GM21526 (cell line): ENCODE data around the gene CCDC73.
"Not testable (repeated sequence)": the region's sequence is repeated elsewhere in the genome, so short reads cannot be mapped to it uniquely, and the experiment has no call there.

ENCODE experiments used
- ATAC-seq: cut with Tn5 transposase; IDR thresholded peaks from one replicate; pipeline ENCODE4 v1.9.1; 2021; ENCODE audit warnings: moderate library complexity; ENCODE audit not compliant: unreplicated experiment, low FRiP score

Gene CCDC73

DNA sequence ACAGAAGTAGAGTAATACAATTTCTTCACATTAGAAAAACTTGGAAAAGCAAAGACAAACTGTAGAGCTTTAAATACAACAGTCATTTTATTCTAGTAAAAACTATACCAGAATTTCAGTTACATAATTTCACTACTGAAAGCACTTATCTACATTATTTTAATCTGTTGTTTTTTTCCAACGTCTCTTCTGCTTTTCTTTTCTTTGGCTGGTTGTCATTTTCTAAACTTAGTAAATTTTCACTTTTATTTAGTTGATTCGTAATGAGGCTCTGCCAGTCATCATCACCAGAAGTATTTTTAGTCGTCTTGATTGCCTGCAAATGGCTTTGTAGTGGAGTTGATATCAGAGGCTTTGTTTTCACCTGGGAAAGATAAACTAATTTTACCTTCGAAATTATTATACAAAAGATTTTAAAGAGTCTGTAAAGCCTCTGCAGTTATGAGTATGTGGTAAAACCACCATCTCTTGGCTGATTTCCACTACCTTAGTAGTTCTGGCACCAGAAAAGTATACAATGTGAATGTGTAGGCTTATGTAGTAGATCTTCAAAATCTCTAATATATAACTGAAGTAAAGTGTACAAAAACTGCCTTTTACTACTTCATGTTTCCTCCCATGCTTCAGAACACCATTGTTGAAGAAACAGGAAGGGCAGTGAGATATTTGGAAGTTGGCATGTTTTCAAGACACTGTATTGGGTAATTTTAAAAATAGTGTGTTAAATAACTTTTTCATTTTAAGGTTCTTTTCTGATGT lies 191.6 kb downstream of the CCDC73 start:
- ATAC-seq = no peak

DNA sequence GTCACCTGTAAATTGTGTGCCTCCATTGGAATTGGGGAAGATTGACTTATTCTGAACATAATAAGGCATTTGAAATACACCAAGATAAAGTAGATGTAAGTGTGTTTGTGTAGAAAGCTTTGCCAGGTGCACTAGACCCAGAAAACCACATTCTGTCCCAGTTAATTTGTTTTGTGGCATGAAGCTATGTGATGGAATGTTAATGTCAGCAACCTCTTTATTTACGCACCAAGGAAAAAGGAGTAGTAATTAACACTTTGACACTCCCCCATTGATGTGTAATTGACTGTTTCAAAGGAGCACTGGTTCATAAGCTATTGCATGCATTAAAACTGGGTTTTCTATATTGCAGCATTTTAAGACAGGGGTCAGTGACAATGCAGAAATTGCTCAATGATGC lies 196.5 kb downstream of the CCDC73 start:
- no peak for ATAC-seq

DNA sequence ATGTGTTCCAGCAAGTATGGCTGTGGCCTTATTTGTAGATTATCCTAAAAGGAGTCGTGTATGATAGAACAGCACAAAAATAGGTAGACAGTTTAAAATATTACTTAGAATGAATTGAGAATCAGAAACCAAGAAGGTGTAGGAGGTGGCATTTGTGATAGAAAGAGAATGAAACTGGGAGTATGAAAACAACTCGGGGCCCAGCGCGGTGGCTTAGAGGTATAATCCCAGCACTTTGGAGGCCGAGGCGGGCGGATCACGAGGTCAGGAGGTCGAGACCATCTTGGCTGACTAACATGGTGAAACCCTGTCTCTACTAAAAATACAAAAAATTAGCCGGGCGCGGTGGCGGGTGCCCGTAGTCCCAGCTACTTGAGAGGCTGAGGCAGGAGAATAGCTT lies 198.3 kb downstream of the CCDC73 start:
- not testable (repeated sequence) for ATAC-seq

DNA sequence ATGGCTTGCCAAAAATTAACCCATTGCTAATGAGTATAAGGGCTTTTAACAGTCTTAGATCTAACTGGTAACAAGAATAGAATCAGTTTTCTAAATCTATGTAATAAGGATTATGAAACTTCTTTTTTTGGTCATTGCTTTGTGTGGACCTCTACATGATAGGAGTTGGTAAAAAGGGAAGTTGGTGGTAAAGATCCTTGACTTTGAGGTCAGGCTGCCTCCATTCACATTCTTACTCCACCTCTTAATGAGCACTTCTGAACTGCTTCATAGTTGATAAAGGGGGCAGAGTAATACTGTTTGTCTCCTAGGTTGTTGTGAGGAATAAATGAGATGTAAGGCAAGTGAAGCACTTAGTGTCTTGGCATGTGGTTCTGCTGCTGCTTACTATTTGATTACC lies 200.2 kb downstream of the CCDC73 start:
- ATAC-seq = no peak

DNA sequence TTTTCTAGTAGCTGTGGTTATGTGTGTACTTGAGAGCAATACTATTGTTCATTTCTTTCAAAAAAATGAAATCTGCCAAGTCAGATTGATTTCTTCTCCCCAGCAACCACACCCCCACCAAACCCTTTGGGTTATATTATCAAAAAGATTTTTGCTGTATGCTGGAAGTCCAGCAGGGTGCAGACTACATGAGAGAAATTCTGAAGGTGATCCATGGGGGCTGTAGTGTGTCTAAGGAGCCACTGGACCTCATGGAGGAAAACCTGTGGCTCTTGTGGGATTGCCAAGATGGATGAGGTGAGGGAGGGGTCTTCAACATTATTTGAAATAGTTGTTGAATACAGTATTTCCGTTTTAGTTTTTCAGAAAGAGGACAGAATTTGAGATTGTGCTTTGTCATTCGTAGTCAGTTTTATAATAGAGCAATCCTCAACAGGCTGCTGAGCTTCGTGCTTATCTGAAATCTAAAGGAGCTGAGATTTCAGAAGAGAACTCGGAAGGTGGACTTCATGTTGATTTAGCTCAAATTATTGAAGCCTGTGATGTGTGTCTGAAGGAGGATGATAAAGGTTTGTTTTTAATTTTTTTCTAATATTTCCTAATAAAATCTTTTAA lies 207.8 kb downstream of the CCDC73 start:
- ATAC-seq = no peak

DNA sequence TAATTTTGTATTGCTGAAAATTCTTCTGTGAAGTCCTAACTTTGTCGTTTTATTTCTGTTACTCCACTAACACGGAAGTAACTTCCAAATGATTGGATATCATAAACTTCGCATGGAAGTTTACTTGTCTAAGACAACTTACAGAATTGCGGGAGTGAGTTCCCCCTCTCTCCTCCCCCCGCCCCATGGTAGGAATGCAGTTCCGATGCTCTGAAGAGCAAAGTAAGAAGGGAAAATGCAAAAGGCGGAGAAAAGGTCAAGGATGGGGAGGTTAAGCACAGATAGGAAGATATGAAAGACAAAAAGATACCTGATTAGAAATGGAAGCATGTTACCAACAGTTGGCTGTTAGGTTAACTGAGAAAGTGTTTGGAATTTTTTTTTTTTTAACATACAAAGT lies 209.5 kb downstream of the CCDC73 start:
- ATAC-seq = no peak

DNA sequence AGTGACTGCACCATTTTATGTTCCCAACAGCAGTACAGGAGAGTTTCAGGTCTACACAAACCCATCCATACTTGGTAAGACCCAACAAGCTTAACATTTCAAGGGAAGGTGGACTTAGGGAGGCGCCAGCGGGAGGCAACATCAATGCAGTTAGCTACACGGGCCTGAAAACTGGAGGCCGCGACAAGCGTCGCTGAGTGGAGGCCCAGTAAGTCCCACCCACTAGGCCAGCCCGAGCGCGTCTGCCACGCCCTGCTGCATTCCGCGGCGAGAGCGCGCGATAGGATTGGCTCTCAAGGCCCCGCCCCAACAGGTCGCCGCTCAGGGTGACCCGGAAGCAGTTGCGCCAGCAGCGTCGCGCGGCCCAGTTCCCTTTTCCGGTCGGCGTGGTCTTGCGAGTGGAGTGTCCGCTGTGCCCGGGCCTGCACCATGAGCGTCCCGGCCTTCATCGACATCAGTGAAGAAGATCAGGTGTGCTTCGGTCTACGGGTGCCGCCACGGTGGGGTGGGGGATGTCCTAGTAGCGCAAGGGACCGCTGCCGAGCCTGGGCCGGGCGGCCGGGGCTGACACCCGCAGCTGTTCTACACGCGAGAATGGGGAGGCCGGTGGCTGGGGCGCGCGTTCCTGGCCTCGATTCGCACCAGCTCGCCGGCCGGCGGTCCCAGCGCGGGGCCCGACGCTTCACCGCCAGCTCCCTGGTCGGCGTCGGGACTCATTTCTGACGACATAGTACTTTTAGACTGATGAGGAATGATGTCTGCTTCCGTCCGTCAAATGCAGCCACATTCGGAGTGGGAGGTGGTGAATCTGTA lies 210.8 kb downstream of the CCDC73 start, which contains the start of gene EIF3M:
EIF3M (plus strand) TSS at position 373 of the 813 bp plus-strand sequence; CDS start at position 430, 57 bp downstream.
- peak; percentile 95 for ATAC-seq

DNA sequence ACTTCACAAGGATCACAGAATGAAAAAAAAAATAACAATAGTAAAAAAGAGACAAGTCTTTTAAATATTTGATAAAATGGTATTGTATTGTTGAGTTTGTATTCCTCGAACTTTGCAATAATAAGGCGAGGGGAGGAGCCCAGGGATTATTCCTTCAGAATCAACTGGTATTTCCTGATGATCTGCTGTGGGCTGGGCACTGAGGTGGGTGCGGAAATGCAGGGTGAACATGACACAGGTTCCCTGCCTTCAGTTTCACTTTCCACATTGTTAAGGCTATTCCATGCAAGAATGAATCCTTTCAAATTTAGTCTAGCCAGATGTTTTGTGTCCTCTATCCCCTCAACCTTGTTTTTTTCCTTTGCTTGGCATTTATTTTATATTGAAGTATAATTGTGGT lies 212.9 kb downstream of the CCDC73 start:
- ATAC-seq = no peak

DNA sequence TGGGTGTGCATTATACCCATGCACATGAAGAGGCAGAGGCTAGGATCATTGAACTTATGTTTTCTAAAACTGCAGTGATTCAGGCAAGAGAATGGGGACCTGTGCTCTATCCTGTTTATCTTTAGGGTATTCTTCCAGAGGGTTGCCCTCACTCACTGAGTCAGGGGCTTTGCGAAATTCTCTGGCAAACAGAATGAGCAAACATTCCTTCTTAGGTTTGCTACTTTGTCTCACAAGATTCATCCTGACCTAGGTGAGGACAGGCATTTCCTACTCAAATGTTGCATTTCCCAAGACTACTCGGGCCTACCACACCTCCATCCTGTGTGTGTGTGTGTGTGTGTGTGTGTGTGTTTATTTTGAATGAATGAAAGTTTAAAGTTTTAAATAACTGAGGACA lies 213.5 kb downstream of the CCDC73 start:
- no peak for ATAC-seq

DNA sequence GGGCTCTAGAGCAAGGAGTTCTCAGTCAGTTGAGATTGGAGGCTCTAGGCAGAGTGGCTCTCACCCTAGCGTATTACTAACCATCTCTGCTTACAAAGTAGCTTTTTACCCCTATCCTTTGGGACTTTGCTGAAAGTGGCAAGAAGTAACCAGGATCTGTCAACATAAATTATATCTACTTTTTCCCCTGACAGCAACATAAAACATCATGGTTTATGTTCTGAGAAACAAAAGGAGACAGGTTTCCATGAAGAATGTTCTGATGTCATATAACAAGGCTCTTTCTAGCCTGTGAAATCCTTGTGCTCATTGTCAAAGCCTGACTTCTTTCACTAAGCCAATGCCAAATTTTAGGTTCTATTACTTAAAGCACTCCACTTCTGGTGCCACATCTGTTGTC lies 218.0 kb downstream of the CCDC73 start:
- no peak for ATAC-seq

DNA sequence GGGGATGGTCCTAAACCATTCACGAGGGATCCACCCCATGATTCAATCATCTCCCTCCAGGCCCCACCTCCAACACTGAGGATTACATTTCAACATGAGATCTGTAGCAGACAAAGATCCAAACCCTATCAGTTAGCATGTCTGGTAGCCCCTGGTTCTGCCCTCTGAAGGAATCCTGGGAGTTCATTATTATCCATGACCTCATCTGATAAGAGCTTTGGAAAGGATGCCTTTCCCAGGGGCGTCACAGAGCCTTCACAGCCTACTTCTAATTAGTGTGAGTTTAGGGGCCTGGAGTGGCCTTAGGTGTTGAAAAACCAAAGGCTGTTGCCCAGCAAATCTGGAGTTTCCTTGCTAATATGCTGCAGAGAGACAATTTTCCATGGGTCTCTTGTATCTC lies 219.4 kb downstream of the CCDC73 start:
- ATAC-seq = no peak

DNA sequence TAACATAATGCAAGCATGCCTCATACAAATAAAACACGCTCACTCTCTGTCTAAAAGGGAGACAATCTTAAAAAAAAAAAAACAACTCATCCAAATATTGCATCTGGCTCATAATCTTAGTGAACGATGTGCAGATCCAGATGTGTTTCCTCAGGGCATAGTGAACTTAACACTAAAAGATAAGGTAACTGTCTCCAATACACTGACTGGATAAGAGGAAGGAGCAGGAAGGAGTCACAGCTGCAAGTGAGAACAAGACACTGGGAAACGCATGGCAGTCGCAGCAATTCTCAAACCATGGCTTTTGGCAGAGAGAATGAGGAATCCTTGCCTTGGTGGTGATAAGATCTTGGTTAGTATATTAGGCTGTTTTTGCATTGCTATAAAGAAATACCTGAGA lies 220.0 kb downstream of the CCDC73 start:
- ATAC-seq = no peak

DNA sequence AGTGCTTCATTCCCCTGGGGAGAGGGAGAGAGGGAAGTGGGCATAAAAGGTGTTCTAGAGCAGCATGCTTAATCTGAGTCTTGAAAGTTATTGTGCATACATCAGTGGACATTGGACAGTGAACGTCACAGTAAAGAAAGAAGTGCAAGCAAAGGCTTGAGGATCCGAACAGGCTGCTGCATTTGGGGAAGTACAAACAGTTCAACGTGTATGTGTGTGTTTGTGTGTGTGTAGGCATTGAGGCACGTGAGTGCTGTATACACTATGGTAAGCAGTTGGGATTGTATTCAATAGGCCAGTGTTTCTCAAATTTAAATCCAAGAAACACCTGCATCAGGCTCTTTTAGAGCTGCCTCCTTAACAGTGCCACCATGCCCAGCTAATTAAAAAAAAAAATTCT lies 221.2 kb downstream of the CCDC73 start:
- no peak for ATAC-seq

DNA sequence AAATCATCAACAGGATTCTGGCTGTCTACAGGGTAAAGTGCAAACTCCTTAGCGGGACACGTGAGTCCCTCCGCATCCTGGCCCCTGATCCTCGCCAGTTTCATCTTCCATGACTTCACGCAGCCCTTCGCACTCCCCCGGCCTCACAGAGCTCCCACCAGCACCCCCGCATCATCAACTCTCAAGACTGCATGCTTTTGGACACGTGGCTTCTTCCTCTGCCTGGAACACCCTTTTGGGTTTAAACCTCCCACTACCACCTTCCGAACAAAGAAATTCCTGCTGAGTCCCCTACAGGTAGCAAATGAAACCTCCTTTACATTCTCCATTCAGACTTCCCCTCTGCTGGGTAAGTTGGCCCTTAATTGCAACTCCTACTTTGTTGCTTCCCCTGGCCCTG lies 223.4 kb downstream of the CCDC73 start:
- ATAC-seq = no peak

DNA sequence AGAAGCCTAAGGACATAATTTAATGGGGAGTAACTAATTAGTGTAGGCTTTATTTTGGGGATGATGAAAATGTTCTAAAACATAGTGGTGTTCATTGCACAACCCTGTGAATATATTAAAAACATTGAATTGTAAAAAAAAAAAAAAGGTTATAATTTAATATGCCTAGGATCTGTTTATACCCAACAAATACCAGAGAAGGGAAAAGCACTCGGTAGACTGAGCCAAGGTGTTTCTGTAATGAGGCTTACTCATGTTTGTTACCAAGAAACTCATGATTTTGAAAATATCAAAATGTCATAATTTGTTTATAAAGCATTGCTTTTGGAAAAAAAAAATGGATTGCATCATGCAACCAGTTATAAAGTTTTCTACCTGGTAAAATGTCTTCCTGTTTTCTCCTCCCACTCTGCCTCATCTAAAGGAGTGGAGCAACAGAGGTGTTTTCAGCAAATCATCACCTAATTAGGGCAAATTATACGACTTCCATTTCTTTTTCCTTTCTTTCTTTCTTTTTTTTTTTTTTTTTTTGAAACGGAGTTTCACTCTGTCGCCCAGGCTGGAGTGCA lies 225.1 kb downstream of the CCDC73 start:
- ATAC-seq = no peak

DNA sequence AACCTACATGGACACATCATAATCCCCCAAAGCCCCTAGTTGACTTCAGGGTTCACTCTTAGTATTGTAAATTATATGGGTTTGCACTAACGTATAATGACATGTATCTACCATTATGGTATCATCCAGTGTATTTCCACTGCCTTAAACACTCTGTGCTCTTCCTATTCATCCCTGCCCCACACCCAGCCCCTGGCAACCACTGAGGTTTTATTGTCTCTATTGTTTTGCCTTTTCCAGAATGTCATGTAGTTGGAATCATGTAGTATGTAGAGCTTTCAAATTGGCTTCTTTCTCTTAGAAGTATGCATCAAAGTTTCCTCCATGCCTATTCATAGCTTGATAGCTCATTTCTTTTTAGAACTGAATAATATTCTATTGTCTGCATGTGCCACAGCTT lies 227.3 kb downstream of the CCDC73 start:
- no peak for ATAC-seq

DNA sequence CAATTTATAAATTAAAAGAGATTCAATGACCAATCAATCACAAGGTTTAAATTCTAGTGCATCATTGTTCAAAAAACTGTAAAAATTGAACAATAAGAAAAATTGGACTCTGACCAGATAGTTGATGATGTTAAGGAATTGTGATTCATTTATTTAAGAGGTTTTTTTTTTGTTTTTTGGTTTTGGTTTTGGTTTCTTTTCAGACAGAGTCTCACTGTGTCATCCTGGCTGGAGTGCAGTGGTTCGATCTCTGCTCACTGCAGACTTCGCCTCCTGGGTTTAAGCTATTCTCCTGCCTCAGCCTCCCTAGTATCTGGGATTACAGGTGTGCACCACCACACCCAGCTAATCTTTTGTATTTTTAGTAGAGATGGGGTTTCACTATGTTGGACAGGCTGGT lies 227.9 kb downstream of the CCDC73 start:
- ATAC-seq = no peak

DNA sequence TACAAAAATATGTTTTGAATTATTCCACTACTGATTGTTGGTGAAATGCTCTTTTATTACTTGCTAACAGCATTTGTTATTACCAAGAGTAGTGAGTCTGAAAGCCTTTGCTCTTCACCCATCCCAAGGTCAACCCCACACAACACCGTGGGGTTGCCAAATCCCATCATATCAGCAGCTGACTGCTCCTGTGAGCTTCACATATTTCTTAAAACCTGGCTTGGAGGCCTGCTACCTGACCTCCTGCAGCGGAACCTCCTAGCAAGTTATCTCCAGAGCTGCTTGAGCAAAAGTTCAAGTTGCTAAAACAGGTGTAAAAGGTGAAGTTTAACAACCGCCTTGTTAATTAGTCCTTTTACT lies 230.9 kb downstream of the CCDC73 start:
- ATAC-seq = no peak

DNA sequence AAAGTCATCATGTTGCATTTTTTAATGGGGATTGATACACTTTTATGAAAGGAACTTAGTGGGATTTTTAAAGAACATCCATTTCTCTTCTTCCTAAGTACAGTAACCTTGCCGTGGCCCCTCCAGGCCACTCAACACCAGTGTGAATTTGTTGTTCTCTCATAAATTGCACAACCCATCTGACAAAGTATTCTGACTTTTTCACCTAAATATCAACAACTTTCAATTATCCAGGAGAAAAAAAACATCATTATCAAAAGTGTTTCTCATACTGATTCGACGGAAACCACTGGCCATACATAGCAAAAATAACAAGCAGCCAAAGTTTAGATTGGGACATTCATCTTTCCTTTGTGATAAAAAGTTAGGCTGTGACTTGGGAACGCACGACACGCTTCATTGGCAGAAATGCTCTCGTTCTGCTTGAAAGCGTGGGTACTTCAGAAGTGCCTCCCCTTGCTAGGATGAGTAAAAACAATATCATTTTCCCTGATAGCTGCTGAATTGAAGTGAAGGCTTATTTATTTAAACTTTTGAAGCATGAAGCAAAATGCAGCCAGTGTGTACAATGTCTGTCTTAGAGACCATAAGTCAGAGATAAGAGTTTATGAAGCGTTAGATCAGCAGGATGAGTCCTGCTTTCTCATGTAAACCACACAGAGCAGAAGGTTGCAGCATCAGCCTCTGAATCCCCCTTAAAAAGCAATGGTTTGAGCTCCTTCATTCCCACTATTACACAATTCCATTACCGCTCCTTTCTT lies 231.4 kb downstream of the CCDC73 start:
- ATAC-seq = no peak

DNA sequence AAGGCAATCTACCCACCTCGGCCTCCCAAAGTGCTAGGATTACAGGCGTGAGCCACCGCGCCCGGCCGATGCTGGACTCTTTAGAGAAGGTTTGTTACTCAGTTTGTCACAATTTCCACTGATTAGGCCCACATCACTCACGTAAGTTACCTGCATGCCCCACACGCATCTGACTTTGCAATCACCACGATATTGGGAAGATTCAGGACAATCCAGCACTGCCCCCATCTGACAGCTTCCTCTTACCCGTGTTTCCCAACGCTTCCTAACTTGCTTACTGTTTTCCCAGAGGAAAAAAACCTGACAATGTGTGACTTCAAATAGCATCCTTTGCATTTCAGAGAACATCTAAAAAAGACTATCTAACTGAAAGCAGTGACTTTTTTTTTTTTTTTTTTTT lies 232.6 kb downstream of the CCDC73 start:
- no peak for ATAC-seq

DNA sequence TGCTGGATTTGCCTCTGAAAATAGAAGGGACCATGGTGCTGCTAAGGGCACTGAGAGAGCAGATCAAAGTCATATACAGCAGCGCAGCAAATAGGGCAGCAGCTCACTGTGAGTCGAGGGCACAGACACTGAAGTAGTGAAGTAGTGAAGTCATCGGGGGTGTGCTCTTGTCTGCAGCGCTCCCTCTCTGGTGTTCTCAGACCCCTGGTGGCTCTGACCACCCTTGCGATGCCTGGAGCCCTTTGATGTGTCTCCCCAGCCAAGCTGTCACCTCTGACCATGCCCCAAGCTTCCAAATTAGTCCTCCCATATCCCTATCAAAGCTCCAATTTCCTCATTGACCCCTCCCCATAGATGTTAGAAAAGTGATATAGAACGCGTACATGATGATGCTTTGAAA lies 238.6 kb downstream of the CCDC73 start:
- no peak for ATAC-seq
